A673 (cell line): ENCODE measurements around the gene ATP10D. TPM values are rescaled to one million over a fixed set of nuclear protein-coding genes. Genes with fewer than 3 reads are reported as not detected.

Source experiments
- BruUV-seq: library from RNA; stranded (reverse); fragments of 400-500 nt; replicated peaks from 2 replicates; lab custom pipeline; 2021; lab: Mats Ljungman, UMichigan
- CTCF ChIA-PET: fragments of 300-600 bp; sonication (Branson Sonifier 250); formaldehyde crosslinking; loops from one replicate; lab custom pipeline; 2022; ENCODE audit warnings: antibody characterized with exemption; lab: Charles Lee
- POLR2A ChIA-PET: fragments of 300-600 bp; sonication (Branson Sonifier 250); formaldehyde crosslinking; loops from one replicate; lab custom pipeline; 2022; ENCODE audit warnings: antibody characterized with exemption; ENCODE audit not compliant: low non-redundant PET; lab: Charles Lee
- DNase-seq: peaks from one replicate; pipeline ENCODE4 v3.0.0-alpha.2; 2015; ENCODE audit warnings: low spot score
- H3K27ac ChIP-seq: fragments of 200-600 bp; sonication (generic); 2 replicates; pipeline ENCODE4 v1.5.1; 2016; ENCODE audit warnings: mixed run types, low read depth, mild to moderate bottlenecking, mixed read lengths, antibody characterized with exemption, low read length; ENCODE audit not compliant: poor library complexity, severe bottlenecking
- H3K27me3 ChIP-seq: fragments of 200-600 bp; sonication (generic); replicated peaks from 2 replicates; pipeline ENCODE4 v1.6.1; 2017; ENCODE audit warnings: mixed run types, low read depth, mild to moderate bottlenecking, mixed read lengths, antibody characterized with exemption, low read length; ENCODE audit not compliant: insufficient read depth, poor library complexity
- H3K36me3 ChIP-seq: fragments of 200-600 bp; sonication (generic); 2 replicates; pipeline ENCODE4 v1.6.1; 2016; ENCODE audit warnings: mixed run types, mild to moderate bottlenecking, mixed read lengths, antibody characterized with exemption, low read length; ENCODE audit not compliant: insufficient read depth, poor library complexity, severe bottlenecking
- H3K4me1 ChIP-seq: fragments of 200-600 bp; sonication (generic); 2 replicates; pipeline ENCODE4 v1.6.1; 2017; ENCODE audit warnings: mixed run types, mild to moderate bottlenecking, mixed read lengths, antibody characterized with exemption, low read length; ENCODE audit not compliant: insufficient read depth, poor library complexity, severe bottlenecking
- H3K4me3 ChIP-seq: fragments of 200-600 bp; sonication (generic); 2 replicates; pipeline ENCODE4 v1.5.1; 2016; ENCODE audit warnings: low read depth, mixed run types, mild to moderate bottlenecking, mixed read lengths, low read length; ENCODE audit not compliant: poor library complexity, severe bottlenecking
- H3K9me3 ChIP-seq: fragments of 200-600 bp; sonication (generic); 2 replicates; pipeline ENCODE4 v1.6.1; 2016; ENCODE audit warnings: mixed run types, low read depth, mild to moderate bottlenecking, mixed read lengths, antibody characterized with exemption, low read length; ENCODE audit not compliant: poor library complexity, severe bottlenecking
- CTCF ChIP-seq: fragments of 300-800, 200-600 bp; sonication (generic); conservative IDR thresholded peaks from 2 replicates; pipeline ENCODE4 v1.5.1; 2017; ENCODE audit warnings: low read depth, mild to moderate bottlenecking, antibody characterized with exemption, low read length, moderate library complexity, mixed read lengths
- EZH2 ChIP-seq: fragments of 200-600 bp; sonication (generic); IDR thresholded peaks from 2 replicates; pipeline ENCODE4 v1.6.1; 2017; ENCODE audit warnings: borderline replicate concordance, low read depth, mild to moderate bottlenecking, mixed read lengths, antibody characterized with exemption, low read length; ENCODE audit not compliant: poor library complexity, severe bottlenecking
- intact Hi-C: fragments of 100-400 bp; cut with micrococcal nuclease; formaldehyde crosslinking; loops from one replicate; pipeline ENCODE4 v1.10.0; 2022; ENCODE audit not compliant: unreplicated experiment
- total RNA-seq: library from RNA; stranded (reverse); gene quantifications from 2 replicates; pipeline ENCODE4 v1.2.3, GENCODE V29; 2021

Gene ATP10D
- total RNA-seq, 1 experiment from 2014 or later = 16.1 TPM

DNA sequence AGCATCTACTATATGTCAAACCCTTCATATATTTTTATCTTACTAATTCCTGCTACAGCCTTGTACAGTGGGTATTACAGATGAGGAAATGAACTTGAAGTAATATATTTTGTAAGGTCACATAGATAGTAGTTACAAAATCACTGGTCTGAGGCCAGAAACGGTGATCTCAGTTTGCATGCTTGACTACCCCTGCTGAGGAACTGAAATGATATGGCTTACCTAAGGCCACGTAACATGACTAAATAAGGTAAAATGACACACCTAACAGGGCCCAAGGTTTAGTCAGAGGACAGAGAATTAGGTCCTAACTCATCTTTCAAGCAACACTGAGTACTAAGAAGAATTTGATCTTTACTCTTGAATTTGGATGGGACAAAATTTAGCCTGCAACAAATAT, 20.1 kb upstream of the ATP10D start:
- BruUV-seq = no TSS peak
- Histone ChIP-seq H3K27ac (no peak overlapping the region), H3K27me3 (no peaks in the 10 kb centered on the region), H3K9me3 (no peaks in the 10 kb centered on the region), H3K4me1 (peaks cover 5% of the 10 kb centered on the region), H3K4me3 (no peak overlapping the region), H3K36me3 (no peaks in the 10 kb centered on the region)
- CTCF ChIA-PET = no interaction called here
- intact Hi-C loops = no loop called here
- POLR2A ChIA-PET = no interaction called here
- DNase-seq = no peak
- no peak for TF ChIP-seq EZH2
- TF ChIP-seq CTCF = no peak

DNA sequence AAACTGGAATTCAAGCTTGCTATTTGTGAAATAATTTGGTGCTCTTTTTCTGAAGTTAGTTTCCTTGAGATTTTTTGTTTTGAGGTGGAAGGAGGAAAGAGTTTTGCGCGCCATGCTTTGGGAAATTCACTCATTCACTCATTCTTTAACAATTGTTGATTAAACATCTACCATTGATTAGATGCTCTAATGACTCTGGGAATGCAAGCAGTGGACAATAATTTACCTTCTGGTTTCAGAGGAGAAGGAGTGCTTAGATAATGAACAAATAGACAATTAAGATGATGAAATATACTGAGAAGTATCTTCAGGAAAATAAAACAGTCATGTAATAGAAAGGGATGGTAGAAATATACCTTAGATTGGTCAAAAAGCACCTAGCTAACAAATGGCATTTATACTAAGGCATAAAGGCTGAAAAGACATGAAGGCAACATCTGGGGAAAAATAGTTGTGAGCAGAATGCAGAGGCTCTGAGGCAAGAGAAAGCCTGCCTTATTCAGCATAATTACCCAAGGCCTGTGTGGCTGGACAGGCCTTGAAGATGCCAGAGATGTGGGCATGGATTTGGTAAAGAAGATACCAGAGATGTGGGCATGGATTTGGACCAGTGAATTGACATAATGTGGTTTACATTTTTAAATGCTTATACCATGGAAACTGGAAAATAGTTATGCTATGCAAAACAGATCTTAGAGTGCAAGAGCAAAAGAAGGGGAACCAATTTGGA, 18.9 kb upstream of the ATP10D start:
- ChIA-PET POLR2A (no interaction called here), CTCF (no interaction called here)

GRCh38 chr4:47468706-47469365, 16.2 kb upstream of the ATP10D start:
- POLR2A ChIA-PET = no interaction called here
- no peak overlapping the region for H3K27ac ChIP-seq
- H3K4me1 ChIP-seq = no peaks in the 10 kb centered on the region
- H3K9me3 ChIP-seq = no peaks in the 10 kb centered on the region
- intact Hi-C loops = no loop called here
- CTCF ChIA-PET = no interaction called here
- DNase-seq = no peak
- no peak for TF ChIP-seq EZH2
- no peak for TF ChIP-seq CTCF
- H3K27me3 ChIP-seq = no peaks in the 10 kb centered on the region
- no peaks in the 10 kb centered on the region for H3K36me3 ChIP-seq
- BruUV-seq = no TSS peak
- H3K4me3 ChIP-seq = no peak overlapping the region

More for the DNA sequence above, 18.9 kb upstream of the ATP10D start:
- intact Hi-C loops = no loop called here
- no TSS peak for BruUV-seq
- DNase-seq = no peak
- no peaks in the 10 kb centered on the region for H3K36me3 ChIP-seq
- H3K9me3 ChIP-seq = no peaks in the 10 kb centered on the region
- H3K27me3 ChIP-seq = no peaks in the 10 kb centered on the region
- TF ChIP-seq CTCF (no peak), EZH2 (no peak)
- H3K27ac ChIP-seq = no peak overlapping the region
- H3K4me1 ChIP-seq = peaks cover 5% of the 10 kb centered on the region
- H3K4me3 ChIP-seq = no peak overlapping the region
